ENCODE measurements around the gene ZNF324B. TPM values are rescaled to one million over a fixed set of nuclear protein-coding genes. Genes with fewer than 3 reads are reported as not detected.

Gene ZNF324B
- total RNA-seq, 1 experiment from 2014 or later = 6.3 TPM

- Histone ChIP-seq H2BK15ac (ENCODE audit: low read depth, low read length) (no peak overlapping the region), H3K4me2 (ENCODE audit: insufficient read depth, insufficient read length, low read length) (no peak overlapping the region), H4K8ac (replicated peaks; ENCODE audit: insufficient read length, low read depth, low read length) (no peak overlapping the region), H3K9me3 (ENCODE audit: control insufficient read depth, low read depth, low read length) (peaks cover 80% of the 10 kb centered on the region), H2AK5ac (ENCODE audit: insufficient read length, low read length) (no peak overlapping the region), H3K79me2 (ENCODE audit: insufficient read depth, low read length) (no peaks in the 10 kb centered on the region), H2BK20ac (ENCODE audit: low read depth, low read length, poor library complexity, severe bottlenecking) (no peak overlapping the region), H3K4me1 (ENCODE audit: insufficient read depth, low read length) (no peaks in the 10 kb centered on the region), H2AFZ (ENCODE audit: low read length) (no peak overlapping the region), H3K23me2 (ENCODE audit: insufficient read length, low read depth, low read length, poor library complexity, severe bottlenecking) (no peaks in the 10 kb centered on the region), H3K14ac (ENCODE audit: insufficient read depth, low read length) (no peak overlapping the region), H3K56ac (ENCODE audit: insufficient read length, low read depth, low read length) (no peak overlapping the region), H3K27me3 (ENCODE audit: insufficient read depth, low read length) (no peaks in the 10 kb centered on the region), H3K9ac (ENCODE audit: extremely low read depth, insufficient read length, low read length) (no peak overlapping the region), H3T11ph (ENCODE audit: low read length) (no peak overlapping the region), H4K20me1 (ENCODE audit: control insufficient read depth, insufficient read depth, insufficient read length) (no peaks in the 10 kb centered on the region), H3K18ac (ENCODE audit: insufficient read length, low read depth, low read length) (no peak overlapping the region), H3K23ac (ENCODE audit: insufficient read length, low read depth, low read length) (no peak overlapping the region), H4K91ac (ENCODE audit: insufficient read length, low read depth, low read length) (no peak overlapping the region), H2BK120ac (ENCODE audit: low read depth, low read length, poor library complexity, severe bottlenecking) (no peak overlapping the region), H3K4ac (ENCODE audit: low read depth, low read length) (no peak overlapping the region), H3K79me1 (ENCODE audit: insufficient read depth, low read depth, low read length, poor library complexity, severe bottlenecking) (no peaks in the 10 kb centered on the region), H4K5ac (ENCODE audit: insufficient read length, low read depth, low read length) (no peak overlapping the region), H2BK5ac (ENCODE audit: insufficient read length, low read length) (no peak overlapping the region), H3K27ac (ENCODE audit: insufficient read length, low read depth, low read length) (no peak overlapping the region), H2BK12ac (ENCODE audit: insufficient read length, low read depth, low read length) (no peak overlapping the region)
- H3K27me3 Mint-ChIP-seq (ENCODE audit: low read depth) = peaks cover 30% of the 10 kb centered on the region
- H3K36me3 Mint-ChIP-seq (ENCODE audit: insufficient read depth in 1 of 3, low read depth in 3 of 3) = peaks cover 16 to 47% (median 33%) of the 10 kb centered on the region in 3 experiments
- H3K4me1 Mint-ChIP-seq = no peaks in the 10 kb centered on the region
- H3K27ac Mint-ChIP-seq = no peak overlapping the region
- TF ChIP-seq, protein P1, sequence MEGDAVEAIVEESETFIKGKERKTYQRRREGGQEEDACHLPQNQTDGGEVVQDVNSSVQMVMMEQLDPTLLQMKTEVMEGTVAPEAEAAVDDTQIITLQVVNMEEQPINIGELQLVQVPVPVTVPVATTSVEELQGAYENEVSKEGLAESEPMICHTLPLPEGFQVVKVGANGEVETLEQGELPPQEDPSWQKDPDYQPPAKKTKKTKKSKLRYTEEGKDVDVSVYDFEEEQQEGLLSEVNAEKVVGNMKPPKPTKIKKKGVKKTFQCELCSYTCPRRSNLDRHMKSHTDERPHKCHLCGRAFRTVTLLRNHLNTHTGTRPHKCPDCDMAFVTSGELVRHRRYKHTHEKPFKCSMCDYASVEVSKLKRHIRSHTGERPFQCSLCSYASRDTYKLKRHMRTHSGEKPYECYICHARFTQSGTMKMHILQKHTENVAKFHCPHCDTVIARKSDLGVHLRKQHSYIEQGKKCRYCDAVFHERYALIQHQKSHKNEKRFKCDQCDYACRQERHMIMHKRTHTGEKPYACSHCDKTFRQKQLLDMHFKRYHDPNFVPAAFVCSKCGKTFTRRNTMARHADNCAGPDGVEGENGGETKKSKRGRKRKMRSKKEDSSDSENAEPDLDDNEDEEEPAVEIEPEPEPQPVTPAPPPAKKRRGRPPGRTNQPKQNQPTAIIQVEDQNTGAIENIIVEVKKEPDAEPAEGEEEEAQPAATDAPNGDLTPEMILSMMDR (conservative IDR thresholded peaks at IDR 0.05) = no peak
- peaks cover 82 to 88% of the 10 kb centered on the region in 2 experiments for H3K9me3 Mint-ChIP-seq
- H3K4me3 Mint-ChIP-seq = no peak overlapping the region
- no peak for DNase-seq
Observed at GRCh38 chr19:58429745-58430144, 21.7 kb upstream of the ZNF324B start.
